ENCODE measurements around the gene NME3. TPM values are rescaled to one million over a fixed set of nuclear protein-coding genes. Genes with fewer than 3 reads are reported as not detected.
A peak's percentile ranks its signal among the peaks of the same experiment; 100 is the strongest.

Gene NME3
- total and polyA plus RNA-seq, 2 of the 13 experiments (the other 11 are each of a cell fraction or from before 2014, with no cell fraction given) = 10.4 to 15.9 TPM

DNA sequence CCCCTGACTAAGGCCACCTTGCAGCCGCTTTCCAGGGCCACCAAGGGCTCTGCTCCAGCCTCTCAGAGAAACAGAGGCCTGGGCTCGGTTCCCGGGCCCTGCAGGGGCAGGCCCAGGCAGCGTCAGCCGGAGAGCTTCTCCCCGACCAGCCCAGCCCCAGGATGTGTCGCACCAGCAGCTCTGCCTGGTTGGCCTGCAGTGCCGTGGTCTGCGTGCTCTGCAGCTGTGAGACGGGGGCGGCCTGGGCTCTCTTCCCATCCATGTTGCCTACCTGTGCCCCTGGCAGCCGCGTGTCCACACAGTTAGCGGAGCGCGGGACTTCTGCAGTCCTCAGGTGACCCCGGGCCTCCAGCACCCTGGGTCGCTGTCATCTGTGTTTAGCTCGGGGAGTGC lies 17.4 kb upstream of the NME3 start:
- WGBS (ENCODE audit: low lambda C conversion rate) = 91% methylated on average over 14 of the region's 19 CpGs
- FAIRE-seq = no peak
- DNase-seq (ENCODE audit: low spot score) = no peak
- peaks cover 21% of the 10 kb centered on the region for H3K79me2 ChIP-seq (ENCODE audit: insufficient read depth, low read length)
- H4K20me1 ChIP-seq (ENCODE audit: insufficient read depth, low read length) = peaks cover 4% of the 10 kb centered on the region; the same call in 1 of the 2 replicates
- H3K27ac ChIP-seq (ENCODE audit: extremely low read length, insufficient read depth, low read length) = no peak overlapping the region
- H3K4me1 ChIP-seq (ENCODE audit: insufficient read depth, low read length) = peaks cover 16% of the 10 kb centered on the region
- CTCF ChIA-PET (ENCODE audit: low intra/inter-chr PET ratio, low total read pairs) = no interaction called here
- H3K27me3 ChIP-seq (ENCODE audit: control insufficient read depth in 1 of 2, insufficient read depth in 2 of 2, low read length in 2 of 2) = no peaks in the 10 kb centered on the region
- H3K9ac ChIP-seq (ENCODE audit: insufficient read depth, low read depth, low read length) = no peak overlapping the region
- TF ChIP-seq, protein P1, sequence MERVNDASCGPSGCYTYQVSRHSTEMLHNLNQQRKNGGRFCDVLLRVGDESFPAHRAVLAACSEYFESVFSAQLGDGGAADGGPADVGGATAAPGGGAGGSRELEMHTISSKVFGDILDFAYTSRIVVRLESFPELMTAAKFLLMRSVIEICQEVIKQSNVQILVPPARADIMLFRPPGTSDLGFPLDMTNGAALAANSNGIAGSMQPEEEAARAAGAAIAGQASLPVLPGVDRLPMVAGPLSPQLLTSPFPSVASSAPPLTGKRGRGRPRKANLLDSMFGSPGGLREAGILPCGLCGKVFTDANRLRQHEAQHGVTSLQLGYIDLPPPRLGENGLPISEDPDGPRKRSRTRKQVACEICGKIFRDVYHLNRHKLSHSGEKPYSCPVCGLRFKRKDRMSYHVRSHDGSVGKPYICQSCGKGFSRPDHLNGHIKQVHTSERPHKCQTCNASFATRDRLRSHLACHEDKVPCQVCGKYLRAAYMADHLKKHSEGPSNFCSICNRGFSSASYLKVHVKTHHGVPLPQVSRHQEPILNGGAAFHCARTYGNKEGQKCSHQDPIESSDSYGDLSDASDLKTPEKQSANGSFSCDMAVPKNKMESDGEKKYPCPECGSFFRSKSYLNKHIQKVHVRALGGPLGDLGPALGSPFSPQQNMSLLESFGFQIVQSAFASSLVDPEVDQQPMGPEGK (CRISPR knock-in tag; IDR thresholded peaks at IDR 0.05) = no peak
- TF ChIP-seq RBFOX2 (IDR thresholded peaks at IDR 0.05; ENCODE audit: low read depth, low read length) = 0 out of 2 replicates have a peak, but pooled peaks have one; percentile 24
- H3K9me3 ChIP-seq (ENCODE audit: low read length) = no peaks in the 10 kb centered on the region
- in situ Hi-C loops (cut with HindIII; ENCODE audit: extremely low pct_ligation_motif_present, low pct_unique_long_range_greater_than_20kb) = no loop called here
- ATAC-seq = no peak
- H3K4me2 ChIP-seq (ENCODE audit: low read depth, low read length) = no peak overlapping the region
- peaks cover 4 to 7% of the 10 kb centered on the region in 2 experiments; a peak in 3 of 5 replicates for H3K36me3 ChIP-seq (replicated peaks in 1 of 2; ENCODE audit: control insufficient read depth in 1 of 2, insufficient read depth in 2 of 2, low read length in 2 of 2)
- no peak overlapping the region for H3K4me3 ChIP-seq (replicated peaks in 1 of 3; ENCODE audit: insufficient read depth in 1 of 3, low read depth in 2 of 3, low read length in 3 of 3)
- intact Hi-C loops (cut with micrococcal nuclease; ENCODE audit: unreplicated experiment) = no loop called here
- H2AFZ ChIP-seq (ENCODE audit: low read length) = no peak overlapping the region
- POLR2A ChIA-PET = no interaction called here
- no TSS peak for BruUV-seq (replicated peaks)

DNA sequence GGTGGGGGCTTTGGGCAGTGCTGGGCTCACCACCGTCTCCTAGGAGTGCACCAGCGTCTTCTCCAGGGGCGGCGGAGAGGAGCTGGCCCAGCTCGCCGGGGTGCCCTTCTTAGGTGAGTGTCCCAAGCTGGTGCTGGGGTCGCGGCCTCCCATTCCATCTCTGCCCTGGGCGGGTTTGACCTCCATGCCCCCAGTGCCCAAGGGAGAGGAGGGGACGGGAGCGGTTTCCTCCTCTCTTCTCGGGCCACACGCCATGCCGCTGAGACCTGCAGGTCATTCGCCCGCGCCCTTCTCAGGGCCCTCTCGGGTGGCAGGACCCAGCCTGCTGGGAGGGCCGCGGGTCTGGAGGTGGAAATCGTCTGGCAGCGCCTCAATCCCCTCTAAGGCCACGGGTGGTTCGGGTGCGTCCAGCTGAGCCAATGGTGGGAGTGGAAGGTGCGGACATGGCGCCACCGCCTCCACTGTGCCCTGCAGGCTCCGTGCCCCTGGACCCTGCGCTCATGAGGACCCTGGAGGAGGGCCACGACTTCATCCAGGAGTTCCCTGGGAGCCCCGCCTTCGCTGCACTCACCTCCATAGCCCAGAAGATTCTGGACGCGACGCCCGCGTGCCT lies 16.9 kb upstream of the NME3 start:
- intact Hi-C loops (cut with micrococcal nuclease; ENCODE audit: unreplicated experiment) = no loop called here
- H3K9me3 ChIP-seq (ENCODE audit: low read length) = no peaks in the 10 kb centered on the region
- H3K4me3 ChIP-seq (replicated peaks in 1 of 3; ENCODE audit: insufficient read depth in 1 of 3, low read depth in 2 of 3, low read length in 3 of 3) = no peak overlapping the region
- no TSS peak for BruUV-seq (replicated peaks)
- no peak overlapping the region for H3K9ac ChIP-seq (ENCODE audit: insufficient read depth, low read depth, low read length)
- no peak overlapping the region for H3K27ac ChIP-seq (ENCODE audit: extremely low read length, insufficient read depth, low read length)
- H3K4me1 ChIP-seq (ENCODE audit: insufficient read depth, low read length) = peaks cover 11% of the 10 kb centered on the region
- H3K4me2 ChIP-seq (ENCODE audit: low read depth, low read length) = no peak overlapping the region
- peaks cover 0 to 2% of the 10 kb centered on the region in 2 experiments; a peak in 1 of 5 replicates for H3K27me3 ChIP-seq (ENCODE audit: control insufficient read depth in 1 of 2, insufficient read depth in 2 of 2, low read length in 2 of 2)
- H3K79me2 ChIP-seq (ENCODE audit: insufficient read depth, low read length) = peaks cover 25% of the 10 kb centered on the region
- ATAC-seq (no peak), FAIRE-seq (no peak), DNase-seq (ENCODE audit: low spot score) (no peak)
- H3K36me3 ChIP-seq (replicated peaks in 1 of 2; ENCODE audit: control insufficient read depth in 1 of 2, insufficient read depth in 2 of 2, low read length in 2 of 2) = peaks cover 4 to 7% of the 10 kb centered on the region in 2 experiments; a peak in 3 of 5 replicates
- in situ Hi-C loops (cut with HindIII; ENCODE audit: extremely low pct_ligation_motif_present, low pct_unique_long_range_greater_than_20kb) = no loop called here
- 96% methylated on average over 14 of the region's 38 CpGs for WGBS (ENCODE audit: low lambda C conversion rate)
- peaks cover 4% of the 10 kb centered on the region; the same call in 1 of the 2 replicates for H4K20me1 ChIP-seq (ENCODE audit: insufficient read depth, low read length)
- no peak overlapping the region for H2AFZ ChIP-seq (ENCODE audit: low read length)
- ChIA-PET CTCF (ENCODE audit: low intra/inter-chr PET ratio, low total read pairs) (no interaction called here), POLR2A (no interaction called here)
- TF ChIP-seq ZKSCAN5 (CRISPR knock-in tag; IDR thresholded peaks at IDR 0.05) (no peak), MAZ (IDR thresholded peaks at IDR 0.05; ENCODE audit: borderline replicate concordance, low read depth, low read length) (no peak), MAZ (CRISPR knock-in tag; IDR thresholded peaks at IDR 0.05; ENCODE audit: low read depth) (no peak), PHF5A (CRISPR knock-in tag; IDR thresholded peaks at IDR 0.05; ENCODE audit: low read depth, unreplicated experiment) (no peak), RBFOX2 (IDR thresholded peaks at IDR 0.05; ENCODE audit: low read depth, low read length) (peak; percentile 38; the same call in 1 of the 2 replicates)

Data from HepG2 (cell line).